Thyroid gland (tissue), 4 donors: Measurements from ENCODE around the gene CDIP1.

Experiments used
- CTCF ChIP-seq, 6 experiments: fragments of 200-600 bp in 3 of 6; fragments of 450-650 bp in 3 of 6; sonication (generic) in 3 of 6; IDR thresholded peaks; one replicate each; pipeline ENCODE4 v1.5.1; 2016 to 2019; ENCODE audit warnings: antibody characterized with exemption in 6 of 6, mild to moderate bottlenecking in 2 of 6, inconsistent platforms in 1 of 6, moderate library complexity in 1 of 6
- POLR2A ChIP-seq, 2 donors: fragments of 450-650 bp; IDR thresholded peaks; one replicate each; pipeline ENCODE4 v1.6.1; 2017; ENCODE audit warnings: antibody characterized with exemption in 2 of 2, mild to moderate bottlenecking in 2 of 2, moderate library complexity in 1 of 2

GRCh38 chr16:4519274-4520058 lies 19.1 kb downstream of the CDIP1 start:
- TF ChIP-seq POLR2A (IDR thresholded peaks at IDR 0.05) (no peak), CTCF (IDR thresholded peaks at IDR 0.05) (no peak)
